ENCODE results near the gene TRIM31.
"Not testable (repeated sequence)": the region's sequence is repeated elsewhere in the genome, so short reads cannot be mapped to it uniquely, and the experiment has no call there.

- TF ChIP-seq CTCF (IDR thresholded peaks at IDR 0.05; ENCODE audit: low read depth, low read length, poor library complexity, severe bottlenecking); EZH2phosphoT487 (IDR thresholded peaks at IDR 0.05; ENCODE audit: borderline replicate concordance, low read length): not testable (repeated sequence)
These were observed 27.4 kb upstream of the TRIM31 start for GRCh38 chr6:30140240-30140639.

Data from DOHH2 (cell line).